NCI-H1092 treated with DMSO at 0.1 percent for 48 hours (cell line): Measurements from ENCODE around the gene EIF2S2.

Experiments used
- DNase-seq: peaks from one replicate; lab custom pipeline; 2025; lab: John Stamatoyannopoulos, UW

The EIF2S2 gene

DNA sequence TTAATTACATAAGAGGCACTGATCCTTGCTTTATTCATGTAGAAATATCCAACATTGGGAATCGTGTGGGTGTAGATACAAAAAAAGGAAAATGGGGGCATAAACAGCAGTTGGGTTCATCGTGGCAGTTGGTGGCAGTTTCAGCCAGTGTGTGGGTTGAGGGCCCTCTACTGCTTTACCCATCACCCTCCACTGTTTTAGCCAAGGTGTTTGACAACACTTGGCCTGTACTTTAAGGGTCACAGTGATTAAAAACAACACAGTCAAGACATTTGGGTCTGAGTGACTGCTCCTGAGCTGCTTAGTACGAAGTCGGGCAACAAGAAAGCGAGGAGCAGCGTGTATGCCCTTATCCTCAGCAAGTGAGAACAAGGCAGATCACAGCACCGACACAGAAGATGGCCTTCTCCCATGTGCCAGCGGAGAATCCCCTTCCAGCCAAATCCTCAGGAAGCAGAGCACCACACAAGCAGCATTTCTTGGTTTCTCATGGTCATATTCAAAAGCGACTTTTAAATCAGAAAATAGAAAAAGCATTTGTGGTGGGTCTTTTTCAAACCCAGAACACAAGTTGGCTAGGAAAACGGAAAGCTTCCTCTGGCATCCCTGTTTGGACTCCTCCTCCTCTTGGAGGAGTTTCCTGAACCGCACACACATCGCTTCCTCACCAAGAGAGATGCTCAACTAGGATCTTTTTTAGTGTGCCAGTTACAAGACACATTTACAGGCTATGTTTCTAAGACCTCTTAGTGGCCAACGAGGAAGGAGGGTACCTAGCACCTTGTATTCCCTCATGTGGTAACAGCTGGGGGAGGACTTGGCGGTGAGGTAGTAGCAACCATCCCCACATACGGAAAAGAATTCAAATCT lies 23.5 kb downstream of the EIF2S2 start:
- DNase-seq = no peak

DNA sequence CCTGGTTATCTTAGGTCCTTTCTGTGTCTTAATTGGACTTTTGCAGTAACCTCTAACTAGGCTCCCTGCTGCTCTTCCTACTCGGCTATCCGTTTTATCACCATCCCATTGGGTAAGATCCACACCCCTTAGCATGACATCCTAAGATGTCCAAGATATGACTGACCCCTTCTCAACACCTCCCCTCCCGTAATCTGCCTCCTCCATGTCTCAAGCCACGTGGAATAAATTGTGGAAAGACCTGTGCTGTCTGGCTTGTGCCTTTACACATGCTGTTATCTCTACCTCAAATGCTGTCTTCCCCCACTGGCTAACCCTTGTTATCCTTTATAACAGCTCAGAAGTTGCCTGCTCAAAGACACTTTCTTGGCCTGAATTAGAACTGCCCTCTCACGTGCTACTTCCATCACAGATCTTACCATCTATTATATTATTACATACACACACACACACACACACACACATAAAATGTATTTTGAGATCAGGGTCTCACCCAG lies 26.5 kb downstream of the EIF2S2 start:
- DNase-seq = no peak

DNA sequence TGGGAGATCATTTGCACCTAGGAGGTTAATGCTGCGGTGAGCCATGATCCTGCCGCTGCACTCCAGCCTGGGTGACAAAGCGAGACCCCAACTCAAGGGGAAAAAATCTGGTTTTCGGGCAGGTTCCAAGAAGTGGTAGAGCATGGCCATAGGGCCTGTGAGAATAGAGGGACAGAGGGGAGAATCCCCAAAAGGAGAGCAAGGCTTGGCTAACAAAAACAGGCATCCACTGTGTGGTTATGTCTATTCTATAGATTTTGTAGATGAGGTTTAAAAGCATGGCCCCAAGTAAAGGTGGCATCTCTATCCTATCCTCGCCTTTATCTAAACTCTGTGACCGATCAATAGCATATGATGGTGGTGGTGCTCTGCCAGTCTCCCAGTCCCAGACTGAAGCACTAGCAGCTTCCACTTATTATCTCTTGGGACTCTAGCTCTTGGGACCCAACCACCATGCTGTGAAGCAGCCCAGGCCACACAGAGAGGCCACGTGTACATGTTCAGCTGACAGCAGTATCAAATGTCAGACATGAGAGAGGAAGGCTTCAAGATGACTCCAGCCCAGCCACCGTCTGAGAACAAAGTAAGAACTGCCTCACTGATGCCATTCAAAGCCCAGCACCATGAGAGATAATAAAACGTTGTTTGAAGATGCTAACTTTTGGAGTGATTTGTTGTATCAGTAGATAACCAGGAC lies 27.7 kb downstream of the EIF2S2 start:
- DNase-seq = no peak

DNA sequence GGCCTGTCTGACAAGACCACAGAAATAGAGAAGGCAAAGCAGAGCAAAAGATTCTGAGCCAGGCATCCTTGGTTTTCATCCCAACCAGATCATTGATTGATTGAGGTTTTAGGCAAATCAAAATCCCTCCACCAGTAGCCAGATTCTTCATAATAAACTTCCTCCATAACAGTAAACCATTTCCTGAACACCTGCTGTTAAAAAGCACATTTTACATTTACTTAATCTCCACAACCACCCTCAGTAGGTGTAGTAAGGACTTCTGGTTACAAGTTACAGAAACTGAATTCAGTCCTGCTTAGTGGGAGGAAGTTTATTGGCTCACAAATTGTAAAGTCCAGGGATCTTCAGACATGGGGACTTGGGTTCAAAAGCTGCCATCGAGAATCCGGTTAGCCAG lies 28.3 kb downstream of the EIF2S2 start:
- DNase-seq = no peak

DNA sequence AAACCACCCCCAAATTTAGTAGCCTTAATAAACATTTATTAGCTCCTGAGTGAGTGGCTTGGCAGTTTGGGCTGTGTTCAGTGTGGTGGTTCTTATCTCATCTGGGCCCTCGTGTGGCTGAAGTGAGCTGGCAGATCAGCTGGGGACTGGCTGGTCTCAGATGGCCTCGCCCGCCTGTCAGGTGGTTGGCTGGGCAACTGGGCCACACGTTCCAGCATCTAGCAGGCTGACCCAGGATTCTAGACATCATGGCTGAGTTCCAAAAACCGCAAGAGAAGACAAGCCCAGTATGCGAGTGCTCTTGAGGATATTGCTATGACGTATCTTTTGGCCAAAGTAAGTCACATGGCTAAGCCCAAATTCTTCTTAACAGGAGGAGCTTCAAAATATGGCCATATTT lies 28.9 kb downstream of the EIF2S2 start:
- DNase-seq = no peak

DNA sequence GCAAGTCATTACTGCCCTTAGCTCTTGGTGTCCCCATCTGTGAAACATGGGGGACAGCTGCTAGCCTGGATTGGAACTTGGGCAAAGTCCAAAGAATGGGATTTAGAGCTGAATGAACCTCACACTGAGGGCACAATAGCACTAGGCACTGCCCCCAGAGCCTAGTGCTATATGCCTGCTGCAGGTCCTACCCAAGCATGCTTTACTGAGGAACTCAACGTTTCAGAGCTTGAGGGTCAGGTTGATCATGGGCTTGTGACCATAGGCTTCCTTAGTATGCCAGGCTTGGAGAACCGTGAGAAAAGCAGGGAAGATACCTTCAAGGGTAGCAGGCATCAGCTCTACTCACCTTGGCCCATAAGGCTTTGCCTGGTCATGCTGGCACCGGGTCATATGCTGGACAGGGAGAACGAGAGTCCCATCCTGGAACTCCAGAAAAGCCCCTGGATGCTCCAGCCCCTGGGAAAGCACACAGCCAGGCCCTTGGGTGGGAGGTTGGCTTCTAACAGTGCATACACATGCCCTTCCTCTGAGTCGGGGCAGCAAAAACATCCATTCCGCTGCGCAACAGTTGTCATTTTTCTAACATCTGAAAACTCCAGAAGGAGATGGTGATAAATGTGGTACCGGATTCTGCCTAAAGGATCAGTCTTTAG lies 29.7 kb downstream of the EIF2S2 start:
- DNase-seq = no peak

DNA sequence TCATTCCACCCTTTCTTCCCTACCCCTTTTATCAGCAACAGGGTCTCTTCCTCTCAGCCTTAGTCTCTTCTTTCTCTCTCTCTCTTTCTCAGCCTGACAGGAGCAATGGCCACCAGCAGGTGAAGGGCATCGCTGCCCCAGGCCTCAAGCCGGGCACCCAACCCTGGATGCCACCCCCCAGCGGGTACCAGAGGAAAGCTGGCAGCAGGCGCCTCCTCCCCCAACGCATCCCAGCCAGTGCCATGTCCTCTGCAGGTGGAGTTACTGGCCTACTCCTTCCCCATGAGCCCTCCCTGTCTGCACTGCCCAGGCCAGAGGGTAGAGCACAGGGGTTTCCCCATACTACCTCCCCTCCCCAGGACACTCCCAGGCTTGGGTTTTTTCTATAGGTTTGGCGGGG lies 32.2 kb downstream of the EIF2S2 start:
- DNase-seq = no peak

DNA sequence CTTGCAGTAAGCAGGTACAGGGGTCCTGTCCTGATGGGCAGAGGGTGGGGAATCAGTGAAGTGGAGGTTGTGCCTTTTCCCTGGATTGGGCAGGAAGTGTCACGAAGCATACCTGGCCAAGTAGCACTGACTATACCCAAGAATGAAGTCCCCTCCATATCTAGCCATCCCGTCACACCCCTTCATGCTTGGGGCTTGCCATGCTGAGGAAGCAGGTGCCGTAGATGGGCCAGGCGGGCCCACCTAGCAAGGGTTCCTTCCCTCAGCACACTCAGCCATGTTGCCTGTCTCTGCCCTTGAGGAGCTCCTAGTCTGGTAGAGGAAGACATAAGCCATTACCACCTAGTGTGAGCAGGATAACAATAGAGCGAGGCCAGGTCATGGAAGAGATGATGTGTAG lies 33.5 kb downstream of the EIF2S2 start:
- DNase-seq = no peak

DNA sequence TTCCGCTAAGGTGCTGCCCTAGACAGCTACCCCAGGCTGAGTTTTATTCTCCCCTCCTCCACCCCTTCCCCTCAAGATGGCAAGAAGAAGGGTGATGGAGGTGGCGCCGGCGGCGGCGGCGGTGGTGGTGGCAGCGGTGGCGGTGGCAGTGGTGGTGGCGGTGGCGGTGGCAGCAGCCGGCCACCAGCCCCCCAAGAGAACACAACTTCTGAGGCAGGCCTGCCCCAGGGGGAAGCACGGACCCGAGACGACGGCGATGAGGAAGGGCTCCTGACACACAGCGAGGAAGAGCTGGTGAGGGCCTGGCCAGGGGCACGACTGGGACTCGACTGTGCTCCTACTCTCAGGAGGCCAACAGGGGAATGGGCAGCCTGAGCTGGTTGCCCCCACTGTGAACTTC lies 35.1 kb downstream of the EIF2S2 start:
- no peak for DNase-seq

DNA sequence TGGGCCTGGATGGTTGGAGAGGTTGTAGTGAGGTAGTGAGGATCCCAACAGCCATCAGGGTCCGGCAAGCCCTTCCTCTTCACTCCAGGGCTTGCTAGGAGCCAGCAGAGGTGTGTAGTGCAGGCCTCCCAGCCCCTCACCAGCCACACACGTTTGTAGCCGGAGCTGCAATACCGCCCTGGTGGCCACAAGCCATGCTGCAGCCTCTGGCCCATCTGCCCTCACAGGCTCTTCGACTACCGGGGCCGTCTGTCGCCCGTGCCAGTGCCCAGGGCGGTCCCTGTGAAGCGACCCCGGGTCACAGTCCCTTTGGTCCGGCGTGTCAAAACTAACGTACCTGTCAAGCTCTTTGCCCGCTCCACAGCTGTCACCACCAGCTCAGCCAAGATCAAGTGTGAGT lies 36.4 kb downstream of the EIF2S2 start:
- DNase-seq = no peak

DNA sequence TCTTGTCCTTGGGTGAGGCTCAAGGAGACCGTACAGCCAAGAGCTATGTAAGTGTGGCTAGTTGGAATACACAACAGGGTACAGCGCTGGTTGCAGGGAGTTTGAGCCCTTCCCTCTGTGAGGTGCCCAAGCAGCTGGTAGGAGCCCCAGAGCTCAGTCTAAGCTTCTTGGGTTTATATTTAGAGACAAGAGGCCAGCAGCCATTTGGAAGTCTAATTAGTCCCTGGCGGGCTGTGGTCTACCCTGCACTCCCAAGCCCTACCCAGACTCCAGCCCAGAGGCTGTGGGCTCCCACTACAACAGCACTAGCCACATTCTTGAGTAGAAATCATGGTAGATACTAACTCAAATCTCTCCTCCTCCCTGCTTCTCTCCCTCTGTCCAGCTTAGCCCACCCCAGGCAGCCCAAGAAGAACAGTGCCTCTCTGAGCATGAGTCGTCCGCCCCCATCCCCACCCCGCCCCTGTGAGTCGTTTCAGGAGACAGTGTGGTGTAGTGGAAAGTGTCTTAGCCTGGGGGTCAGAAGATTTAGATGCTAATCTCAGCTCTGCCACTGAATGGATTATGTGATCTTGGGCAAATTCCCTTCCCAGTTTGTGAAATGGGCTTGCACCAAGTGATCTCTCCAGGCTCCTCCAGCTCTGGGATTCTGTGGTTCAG lies 37.8 kb downstream of the EIF2S2 start:
- no peak for DNase-seq

DNA sequence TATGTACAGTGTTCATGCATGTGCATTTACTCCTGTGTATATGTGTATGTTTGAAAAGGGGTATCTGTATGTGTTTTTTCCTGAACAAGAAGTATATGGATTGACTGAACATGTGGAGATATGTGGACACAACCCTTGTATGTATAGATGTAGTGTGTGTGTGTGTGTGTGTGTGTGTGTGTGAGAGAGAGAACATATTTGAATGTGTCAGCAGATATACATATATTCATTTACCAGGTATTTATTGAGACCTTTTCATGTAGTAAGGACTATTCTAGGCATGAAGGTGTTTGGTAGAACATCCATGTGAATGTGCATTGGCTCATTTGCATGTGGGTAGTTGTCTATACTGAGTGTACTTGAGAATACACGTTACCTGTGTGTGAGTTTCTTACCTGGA lies 39.3 kb downstream of the EIF2S2 start:
- DNase-seq = no peak

DNA sequence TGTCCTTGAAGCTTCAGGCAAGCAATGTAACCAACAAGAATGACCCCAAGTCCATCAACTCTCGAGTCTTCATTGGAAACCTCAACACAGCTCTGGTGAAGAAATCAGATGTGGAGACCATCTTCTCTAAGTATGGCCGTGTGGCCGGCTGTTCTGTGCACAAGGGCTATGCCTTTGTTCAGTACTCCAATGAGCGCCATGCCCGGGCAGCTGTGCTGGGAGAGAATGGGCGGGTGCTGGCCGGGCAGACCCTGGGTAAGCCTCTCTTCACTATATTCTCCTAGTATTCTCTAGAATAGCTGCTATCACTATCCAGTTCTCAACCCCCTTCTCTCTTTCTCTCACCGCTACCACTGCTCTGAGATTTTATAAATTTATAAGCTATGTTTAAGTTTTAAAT lies 40.0 kb downstream of the EIF2S2 start:
- DNase-seq = no peak

DNA sequence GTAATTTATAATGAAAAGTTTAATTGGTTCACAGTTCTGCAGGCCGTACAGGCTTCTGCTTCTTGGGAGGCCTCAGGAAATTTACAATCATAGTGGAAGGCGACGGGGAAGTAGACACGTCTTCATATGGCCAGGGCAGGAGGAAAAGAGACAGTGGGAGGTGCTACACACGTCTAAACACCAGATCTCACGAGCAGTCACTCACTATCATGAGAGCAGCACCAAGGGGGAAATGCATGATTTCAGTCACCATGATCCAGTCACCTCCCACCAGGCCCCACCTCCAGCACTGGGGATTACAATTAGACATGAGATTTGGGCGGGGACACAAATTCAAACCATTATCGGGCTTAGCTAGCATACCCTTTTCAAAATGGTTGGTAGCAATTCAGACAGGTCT lies 41.2 kb downstream of the EIF2S2 start:
- DNase-seq = no peak

DNA sequence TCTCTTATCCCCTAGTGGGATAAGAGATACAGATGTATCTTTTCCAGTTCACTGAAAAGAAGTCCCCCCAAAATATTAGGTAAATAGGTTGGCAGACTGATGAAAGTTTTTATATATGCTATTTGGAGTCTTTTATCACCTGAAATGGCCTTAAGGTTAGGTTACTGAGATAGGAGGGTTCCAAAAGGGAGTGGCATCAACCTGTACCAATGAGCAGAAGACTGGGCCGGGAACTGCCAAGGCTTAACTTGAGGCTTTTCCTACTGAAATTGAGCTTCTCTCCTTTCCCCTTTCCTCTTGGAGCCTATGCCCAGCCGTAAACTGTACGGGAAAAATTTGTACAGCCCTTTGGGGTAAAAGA lies 42.0 kb downstream of the EIF2S2 start:
- no peak for DNase-seq

DNA sequence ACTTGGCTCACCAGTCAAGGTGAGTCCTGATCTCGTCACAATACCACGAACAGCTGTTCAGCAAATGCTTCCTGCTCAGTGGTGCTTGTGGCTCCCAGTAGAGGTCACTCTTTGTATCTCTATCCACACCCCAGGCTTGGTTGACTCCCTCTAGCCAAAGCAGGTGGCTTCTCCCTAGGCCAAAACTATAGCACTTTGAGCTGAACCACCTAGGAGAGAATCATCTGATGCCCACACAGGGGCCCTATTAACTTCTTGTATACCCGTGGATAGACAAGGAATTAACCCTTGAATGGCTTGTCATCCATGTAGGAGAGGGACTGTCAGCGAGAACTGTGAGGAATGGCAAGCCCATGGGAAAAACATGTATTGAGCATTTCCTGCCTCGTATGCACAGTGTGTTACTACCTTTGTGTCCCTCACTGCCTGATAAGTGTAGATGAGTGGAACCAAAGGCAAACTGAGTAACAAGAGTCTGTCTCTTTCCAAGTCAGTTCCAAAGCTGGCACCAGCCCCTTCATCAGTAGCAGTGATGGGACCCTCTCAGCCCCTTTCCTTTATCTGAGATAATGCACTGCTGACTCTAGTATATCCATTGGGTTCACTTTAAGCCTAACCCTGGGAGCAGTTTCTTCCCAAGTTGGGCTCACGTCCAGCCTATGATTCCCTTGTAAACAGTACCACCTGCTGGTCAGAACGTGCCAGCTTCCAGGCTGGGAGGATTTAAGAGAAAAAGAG lies 42.5 kb downstream of the EIF2S2 start:
- peak; percentile 56 for DNase-seq

DNA sequence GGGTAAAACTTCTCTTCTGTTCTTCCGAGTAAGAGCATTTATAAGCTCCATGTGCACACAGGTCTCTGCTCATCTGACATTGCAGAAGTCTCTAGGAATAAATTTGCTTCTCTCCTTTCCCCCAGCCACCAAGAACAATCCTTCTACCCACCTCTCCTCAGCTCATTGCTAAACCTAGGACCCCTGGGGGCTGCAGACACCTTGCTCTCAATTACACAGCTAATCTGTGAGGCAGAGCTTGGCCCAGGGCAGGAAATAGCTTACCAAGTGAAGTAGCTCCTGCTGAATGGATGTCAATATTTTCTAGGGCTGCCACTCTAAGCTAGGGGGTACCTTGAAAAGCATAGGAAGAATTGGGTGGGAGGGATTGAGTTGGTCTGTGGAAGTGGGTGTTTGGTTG lies 44.0 kb downstream of the EIF2S2 start:
- DNase-seq = no peak

DNA sequence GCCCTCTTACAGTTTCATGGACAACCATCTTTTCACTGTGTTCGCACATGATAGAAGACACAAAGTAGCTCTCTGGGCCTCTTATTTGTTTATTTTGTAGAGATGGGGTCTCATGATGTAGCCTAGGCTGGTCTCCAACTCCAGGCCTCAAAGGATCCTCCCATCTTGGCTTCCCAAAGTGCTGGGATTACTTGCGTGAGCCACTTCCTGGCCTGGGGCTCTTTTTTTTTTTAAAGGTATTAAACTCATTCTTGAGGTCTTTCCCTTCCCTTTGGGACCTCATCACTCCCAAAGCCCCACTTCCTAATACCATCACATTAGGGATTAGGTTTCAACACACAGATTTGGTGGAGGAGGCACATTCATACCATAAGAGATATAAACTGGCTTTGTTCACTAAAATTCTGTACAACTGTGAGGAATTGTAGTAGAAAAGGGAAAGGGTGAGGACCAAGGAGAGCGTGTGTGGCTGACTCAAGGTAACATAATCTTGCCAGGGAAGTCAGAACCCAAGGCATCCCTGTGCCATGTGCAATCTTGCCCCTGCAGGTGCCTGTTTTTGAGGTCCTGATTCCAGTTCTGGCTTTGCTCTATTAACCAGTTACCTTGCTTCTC lies 45.5 kb downstream of the EIF2S2 start:
- DNase-seq = no peak

DNA sequence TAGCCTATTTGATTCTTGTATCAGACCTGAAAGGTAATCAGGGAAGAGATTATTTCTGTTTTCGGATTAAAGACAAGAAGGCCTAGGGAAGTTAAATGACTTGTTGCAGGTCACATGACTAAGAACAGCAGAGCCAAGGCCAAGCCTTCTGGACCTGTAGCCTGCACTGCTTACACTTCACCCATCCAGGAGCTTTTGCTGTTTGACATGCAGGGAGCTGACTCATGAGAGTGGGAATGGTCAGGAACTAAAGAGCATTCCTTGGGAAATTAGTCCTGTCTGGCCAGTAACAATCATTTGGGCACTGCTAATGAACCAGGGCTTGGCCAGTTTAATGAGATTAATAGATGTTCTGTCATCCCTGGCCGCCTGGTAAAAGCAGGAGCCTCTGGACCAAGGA lies 46.8 kb downstream of the EIF2S2 start:
- DNase-seq = no peak

DNA sequence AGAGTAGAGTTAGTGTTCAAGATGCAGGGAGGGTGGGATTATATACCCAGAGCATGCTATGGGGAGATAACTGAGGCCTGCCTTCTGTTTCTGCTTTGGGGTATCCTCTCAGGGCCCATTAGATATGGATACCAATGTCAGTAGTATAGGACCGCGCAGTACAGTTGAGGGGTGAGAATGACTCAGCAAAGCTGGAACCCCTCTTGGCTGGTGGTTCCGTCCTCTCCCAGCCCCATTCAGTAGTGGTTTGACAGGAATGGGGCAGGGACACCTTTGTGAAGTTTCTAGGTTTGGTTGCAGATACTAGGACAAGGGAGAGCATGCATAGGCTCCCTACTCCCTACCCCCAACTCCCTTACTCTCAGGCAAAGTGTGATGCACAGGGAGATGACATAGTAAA lies 47.8 kb downstream of the EIF2S2 start:
- DNase-seq = no peak
